ENCODE data around the gene SUGP1. TPM values are rescaled to one million over a fixed set of nuclear protein-coding genes. Genes with fewer than 3 reads are reported as not detected.

Gene SUGP1
- total RNA-seq, 1 donor from 2014 or later = 73.0 TPM

- Mint-ChIP-seq H3K4me3 (no peak overlapping the region), H3K9me3 (peaks cover 12% of the 10 kb centered on the region), H3K27ac (no peak overlapping the region), H3K4me1 (no peaks in the 10 kb centered on the region), H3K36me3 (ENCODE audit: low read depth) (no peaks in the 10 kb centered on the region), H3K27me3 (peaks cover 8% of the 10 kb centered on the region)
- no peak for ATAC-seq (ENCODE audit: low read depth)
- ChIA-PET CTCF (no interaction called here), POLR2A (no interaction called here)
- intact Hi-C loops (cut with micrococcal nuclease) = no loop called here
- no peak for DNase-seq
- TF ChIP-seq CTCF (IDR thresholded peaks at IDR 0.05) = no peak
Measured at GRCh38 chr19:19238126-19238894, 82.0 kb downstream of the SUGP1 start.

GRCh38 chr19:19236173-19236572 is 84.1 kb downstream of the SUGP1 start:
- Mint-ChIP-seq H3K27ac (no peak overlapping the region), H3K9me3 (peaks cover 12% of the 10 kb centered on the region), H3K4me3 (no peak overlapping the region), H3K4me1 (no peaks in the 10 kb centered on the region), H3K36me3 (ENCODE audit: low read depth) (no peaks in the 10 kb centered on the region), H3K27me3 (peaks cover 13% of the 10 kb centered on the region)
- ATAC-seq (ENCODE audit: low read depth) (no peak), DNase-seq (no peak)
- CTCF ChIA-PET = no interaction called here
- no peak for TF ChIP-seq CTCF (IDR thresholded peaks at IDR 0.05)
- POLR2A ChIA-PET = no interaction called here
- intact Hi-C loops (cut with micrococcal nuclease) = no loop called here

GRCh38 chr19:19234220-19234816 is 86.0 kb downstream of the SUGP1 start:
- Mint-ChIP-seq H3K4me1 (no peaks in the 10 kb centered on the region), H3K36me3 (ENCODE audit: low read depth) (no peaks in the 10 kb centered on the region), H3K9me3 (peaks cover 12% of the 10 kb centered on the region), H3K27ac (no peak overlapping the region), H3K27me3 (peaks cover 7% of the 10 kb centered on the region), H3K4me3 (no peak overlapping the region)
- ATAC-seq (ENCODE audit: low read depth) = no peak
- DNase-seq = no peak
- intact Hi-C loops (cut with micrococcal nuclease) = no loop called here
- ChIA-PET CTCF (no interaction called here), POLR2A (no interaction called here)
- no peak for TF ChIP-seq CTCF (IDR thresholded peaks at IDR 0.05)

- ATAC-seq (ENCODE audit: low read depth) (no peak), DNase-seq (no peak)
- ChIA-PET CTCF (no interaction called here), POLR2A (no interaction called here)
- Mint-ChIP-seq H3K27me3 (peaks cover 18% of the 10 kb centered on the region), H3K4me1 (no peaks in the 10 kb centered on the region), H3K9me3 (peaks cover 12% of the 10 kb centered on the region), H3K36me3 (ENCODE audit: low read depth) (no peaks in the 10 kb centered on the region), H3K27ac (no peak overlapping the region), H3K4me3 (no peak overlapping the region)
- TF ChIP-seq CTCF (IDR thresholded peaks at IDR 0.05) = no peak
- intact Hi-C loops (cut with micrococcal nuclease) = no loop called here
Measured at GRCh38 chr19:19232261-19232721, 88.0 kb downstream of the SUGP1 start.

GRCh38 chr19:19230999-19231398 is 89.3 kb downstream of the SUGP1 start:
- ChIA-PET CTCF (no interaction called here), POLR2A (no interaction called here)
- H3K27ac Mint-ChIP-seq = no peak overlapping the region
- DNase-seq (no peak), ATAC-seq (ENCODE audit: low read depth) (no peak)
- no peak overlapping the region for H3K4me3 Mint-ChIP-seq
- no peaks in the 10 kb centered on the region for H3K4me1 Mint-ChIP-seq
- intact Hi-C loops (cut with micrococcal nuclease) = no loop called here
- no peak for TF ChIP-seq CTCF (IDR thresholded peaks at IDR 0.05)
- peaks cover 20% of the 10 kb centered on the region for H3K27me3 Mint-ChIP-seq
- H3K9me3 Mint-ChIP-seq = peaks cover 8% of the 10 kb centered on the region
- no peaks in the 10 kb centered on the region for H3K36me3 Mint-ChIP-seq (ENCODE audit: low read depth)

Data from activated B cell treated with CpG ODN at 0.5 μM for 24 hours (primary cell).